Fibroblast of lung (primary cell): ENCODE measurements around the gene CPT1A.

Experiments used
- CTCF ChIP-seq, 2 donors: IDR thresholded peaks in 1 of 2; conservative IDR thresholded peaks in 1 of 2; 1 replicate in 1 of 2; 2 replicates in 1 of 2; pipeline ENCODE4 v1.5.1; 2011 to 2012; ENCODE audit warnings: low read length in 2 of 2, control low read depth in 1 of 2, inconsistent platforms in 1 of 2, low read depth in 1 of 2, mild to moderate bottlenecking in 1 of 2
- EZH2 ChIP-seq: IDR thresholded peaks from 2 replicates; pipeline ENCODE4 v1.5.1; 2012; ENCODE audit warnings: low read length, control low read depth, mild to moderate bottlenecking; ENCODE audit errors: missing control alignments

- TF ChIP-seq CTCF (conservative IDR thresholded peaks at IDR 0.05 in 1 of 2, IDR thresholded peaks at IDR 0.05 in 1 of 2; ENCODE audit: low read depth in 1 of 2, low read length in 2 of 2), result no peak
- no peak for TF ChIP-seq EZH2
Measured at GRCh38 chr11:68837583-68838571, 3.8 kb downstream of the CPT1A start.
